Adipocyte (in vitro differentiated cells): ENCODE measurements around the gene DCDC2C.

ENCODE experiments used
- DNase-seq: peaks from one replicate; pipeline ENCODE4 v3.0.0-alpha.2; 2015; ENCODE audit warnings: low read depth
- H3K27me3 ChIP-seq: replicated peaks from 2 replicates; pipeline ENCODE4 v1.7.0; 2013; ENCODE audit warnings: mild to moderate bottlenecking, low read length, moderate library complexity; ENCODE audit not compliant: control insufficient read depth, insufficient read depth
- H3K36me3 ChIP-seq: 2 replicates; pipeline ENCODE4 v1.7.0; 2013; ENCODE audit warnings: low read length, mild to moderate bottlenecking, moderate library complexity; ENCODE audit not compliant: control insufficient read depth, insufficient read depth, severe bottlenecking
- H3K4me1 ChIP-seq: 2 replicates; pipeline ENCODE4 v1.7.0; 2013; ENCODE audit warnings: mild to moderate bottlenecking, low read length, moderate library complexity; ENCODE audit not compliant: control insufficient read depth, insufficient read depth
- H3K4me3 ChIP-seq: 2 replicates; pipeline ENCODE4 v1.7.0; 2013; ENCODE audit warnings: mild to moderate bottlenecking, low read length, moderate library complexity
- H3K9ac ChIP-seq: 2 replicates; pipeline ENCODE4 v1.7.0; 2013; ENCODE audit warnings: mild to moderate bottlenecking, low read length, moderate library complexity
- H3K9me3 ChIP-seq: 2 replicates; pipeline ENCODE4 v1.7.0; 2013; ENCODE audit warnings: mild to moderate bottlenecking, low read length, moderate library complexity; ENCODE audit not compliant: control insufficient read depth

The DCDC2C gene

DNA sequence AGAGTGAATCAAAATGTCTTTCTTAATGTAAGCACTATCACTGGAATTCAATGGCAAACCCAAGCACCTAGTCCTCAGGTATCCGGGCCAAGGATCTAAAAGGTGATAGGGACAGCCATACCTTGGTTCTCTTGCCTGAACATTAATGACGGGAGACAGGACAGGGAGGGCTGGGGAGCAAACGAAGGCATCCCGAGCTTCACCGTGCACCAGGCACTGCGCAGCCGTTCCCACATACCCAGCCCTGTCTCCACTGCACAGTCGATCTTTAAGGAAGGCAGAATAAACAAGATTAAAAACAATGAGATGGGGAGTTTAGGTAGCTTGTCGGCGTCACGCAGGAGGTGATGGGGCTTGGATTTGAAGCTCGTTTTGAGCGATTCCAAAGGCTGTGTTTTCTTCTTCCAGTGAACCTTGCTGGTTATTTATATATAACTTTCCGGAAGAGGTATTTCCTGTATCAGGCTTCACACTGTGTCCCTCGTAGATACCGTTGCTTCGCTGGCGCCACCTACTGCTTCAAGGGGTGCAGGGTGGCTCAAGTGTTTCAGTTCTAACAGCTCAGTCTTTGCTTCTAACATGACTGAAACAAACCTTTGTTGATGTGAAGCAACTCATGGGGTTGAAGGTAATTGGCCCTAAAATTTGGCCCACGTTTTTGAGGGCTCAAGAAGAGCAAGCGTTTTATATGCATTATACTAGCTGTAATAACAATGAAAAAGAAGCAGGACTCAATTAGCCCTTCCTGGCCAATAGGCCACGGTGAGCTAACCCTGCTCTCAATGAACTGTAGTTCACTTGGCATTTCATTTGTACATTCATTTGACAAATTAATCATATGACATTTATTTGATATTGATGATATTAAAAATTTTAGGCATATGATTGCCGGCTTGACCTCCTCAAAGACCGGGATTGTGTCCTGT is 77.4 kb downstream of the DCDC2C start:
- Histone ChIP-seq H3K4me3 (no peak overlapping the region), H3K4me1 (no peaks in the 10 kb centered on the region), H3K36me3 (no peaks in the 10 kb centered on the region), H3K9ac (no peak overlapping the region), H3K9me3 (no peaks in the 10 kb centered on the region), H3K27me3 (peaks cover 28% of the 10 kb centered on the region)
- DNase-seq, result peak; percentile 1

DNA sequence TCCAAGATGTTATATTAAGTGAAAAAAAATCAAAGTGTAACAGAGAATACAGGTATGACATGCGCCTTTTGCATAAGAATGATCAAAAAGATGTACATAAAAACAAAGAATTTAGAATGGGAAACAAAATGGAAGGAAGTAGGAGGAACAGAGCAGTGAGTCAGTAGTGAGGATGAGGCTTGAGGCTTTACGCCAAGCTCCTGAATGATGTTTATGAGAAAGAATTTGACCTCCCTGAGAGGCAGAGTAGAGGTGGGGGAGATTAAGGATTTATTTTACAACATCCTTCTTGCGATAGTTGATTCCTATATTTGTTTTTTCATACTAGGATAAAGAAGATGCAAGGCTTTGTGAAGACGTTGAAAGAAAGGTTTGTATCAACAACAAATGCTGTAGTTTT is 81.4 kb downstream of the DCDC2C start:
- Histone ChIP-seq H3K36me3 (no peaks in the 10 kb centered on the region), H3K9me3 (no peaks in the 10 kb centered on the region), H3K4me3 (no peak overlapping the region), H3K9ac (no peak overlapping the region), H3K4me1 (no peaks in the 10 kb centered on the region), H3K27me3 (peaks cover 9% of the 10 kb centered on the region)
- DNase-seq, result no peak

DNA sequence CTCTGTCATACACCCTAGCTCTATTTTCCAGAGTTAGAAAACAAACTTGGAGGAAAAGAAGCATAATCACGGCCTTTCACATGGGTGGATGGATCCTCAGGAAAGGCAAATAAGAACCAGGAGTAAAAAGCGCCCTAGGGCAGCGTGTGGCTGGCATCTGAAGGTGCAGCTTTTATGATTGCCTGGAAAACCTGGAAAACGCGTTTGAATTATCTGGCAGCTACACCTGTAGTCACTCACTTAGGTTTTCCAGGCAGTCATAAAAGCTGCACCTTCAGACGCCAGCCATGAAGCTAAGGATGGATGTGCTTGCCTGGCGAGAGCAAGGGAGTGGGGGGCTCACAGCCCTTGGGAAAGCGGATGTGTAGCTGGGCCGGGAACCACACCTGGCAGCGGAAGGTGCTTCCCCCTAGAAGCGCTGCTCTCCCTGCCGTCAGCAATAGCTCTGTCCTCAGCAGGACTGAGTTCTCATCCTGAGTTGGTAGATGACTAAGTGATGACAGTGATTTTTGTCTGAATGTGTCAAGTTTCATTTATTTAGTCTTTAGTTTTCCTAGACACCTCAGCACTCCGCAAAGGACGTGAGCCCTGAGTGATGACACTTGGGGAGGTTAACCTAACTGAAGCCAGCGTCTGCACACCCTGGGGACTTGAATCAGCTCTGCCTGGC is 82.0 kb downstream of the DCDC2C start:
- H3K4me1 ChIP-seq, result no peaks in the 10 kb centered on the region
- H3K9ac ChIP-seq, result no peak overlapping the region
- peaks cover 4% of the 10 kb centered on the region for H3K27me3 ChIP-seq
- no peaks in the 10 kb centered on the region for H3K36me3 ChIP-seq
- no peaks in the 10 kb centered on the region for H3K9me3 ChIP-seq
- no peak for DNase-seq
- H3K4me3 ChIP-seq, result no peak overlapping the region

DNA sequence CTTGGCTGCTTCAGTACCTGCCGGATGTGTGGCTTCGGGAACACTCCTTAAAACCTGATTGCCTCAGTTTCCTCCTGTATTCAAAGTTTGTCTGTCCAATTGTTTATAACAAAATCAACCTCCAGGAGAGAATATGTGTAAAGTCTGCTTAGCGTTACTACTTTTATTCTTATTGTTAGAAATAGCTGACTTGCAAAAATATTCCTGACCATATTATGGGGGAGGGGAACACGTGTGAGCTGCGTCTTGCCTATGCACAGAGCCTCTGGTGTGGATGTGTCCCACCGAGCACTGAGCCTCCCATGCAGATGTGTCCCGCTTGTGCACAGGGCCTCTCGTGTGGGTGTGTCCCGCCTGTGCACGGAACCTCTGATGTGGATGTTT is 82.5 kb downstream of the DCDC2C start:
- Histone ChIP-seq H3K27me3 (no peaks in the 10 kb centered on the region), H3K9ac (no peak overlapping the region), H3K36me3 (no peaks in the 10 kb centered on the region), H3K4me3 (no peak overlapping the region), H3K4me1 (no peaks in the 10 kb centered on the region), H3K9me3 (no peaks in the 10 kb centered on the region)
- DNase-seq, result no peak

DNA sequence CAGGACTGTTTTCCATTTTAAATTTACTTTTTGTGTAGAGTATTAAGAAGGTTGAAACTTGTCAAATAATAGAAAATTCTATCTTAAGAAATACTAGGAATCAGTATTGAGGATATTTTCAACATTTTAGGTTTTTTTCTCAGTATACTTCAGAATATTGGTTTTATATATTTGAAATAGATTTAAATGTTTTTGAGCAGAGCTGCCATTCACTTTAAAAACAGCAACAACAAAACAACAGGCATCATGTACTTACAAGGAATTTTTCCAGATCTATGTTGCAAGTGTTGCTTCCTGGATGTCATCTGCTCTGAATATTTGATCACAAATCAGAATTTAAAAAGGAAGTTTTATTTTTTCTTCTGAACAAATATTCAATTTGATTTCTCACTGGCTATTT is 84.4 kb downstream of the DCDC2C start:
- no peaks in the 10 kb centered on the region for H3K4me1 ChIP-seq
- no peaks in the 10 kb centered on the region for H3K27me3 ChIP-seq
- H3K36me3 ChIP-seq, result no peaks in the 10 kb centered on the region
- no peak overlapping the region for H3K4me3 ChIP-seq
- no peaks in the 10 kb centered on the region for H3K9me3 ChIP-seq
- DNase-seq, result no peak
- no peak overlapping the region for H3K9ac ChIP-seq

DNA sequence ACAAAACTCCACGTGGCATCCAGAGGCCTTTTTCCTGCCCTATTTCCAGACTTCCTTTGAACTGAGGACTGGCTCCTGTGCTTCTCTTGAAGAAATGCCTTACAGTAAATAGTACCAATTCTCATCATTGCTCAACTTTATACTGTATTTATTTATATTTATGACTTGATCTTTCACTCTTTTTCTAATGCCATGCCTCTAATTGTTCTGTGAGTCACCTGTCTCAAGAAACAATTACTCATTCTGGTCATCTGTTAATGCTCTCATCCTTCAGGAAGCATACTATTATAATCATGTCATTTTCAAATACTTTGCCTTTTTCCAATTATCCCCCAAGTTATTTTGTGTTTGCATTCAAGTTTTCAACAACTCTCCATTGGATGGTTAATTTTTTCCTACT is 85.9 kb downstream of the DCDC2C start:
- no peaks in the 10 kb centered on the region for H3K27me3 ChIP-seq
- no peaks in the 10 kb centered on the region for H3K36me3 ChIP-seq
- no peak overlapping the region for H3K4me3 ChIP-seq
- H3K9ac ChIP-seq, result no peak overlapping the region
- no peak for DNase-seq
- no peaks in the 10 kb centered on the region for H3K9me3 ChIP-seq
- no peaks in the 10 kb centered on the region for H3K4me1 ChIP-seq

DNA sequence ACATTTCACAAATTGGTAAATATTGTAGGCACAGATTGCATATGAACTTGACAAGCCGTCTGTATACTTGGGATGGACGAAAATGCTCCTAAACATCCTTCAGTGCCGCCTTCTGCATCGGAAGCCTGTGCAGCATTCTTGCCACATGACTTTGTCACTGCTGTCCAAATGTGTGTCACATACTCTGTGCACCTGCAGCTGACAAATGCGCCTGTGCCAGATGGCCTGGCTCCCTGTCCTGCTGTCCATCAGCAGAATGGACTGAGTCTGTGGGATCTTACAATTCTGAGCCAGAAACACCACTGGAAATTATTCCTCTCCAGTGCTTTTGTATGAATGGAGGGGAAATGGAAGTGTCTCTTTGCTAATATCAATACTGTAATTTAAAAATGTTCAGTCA is 89.9 kb downstream of the DCDC2C start:
- Histone ChIP-seq H3K36me3 (no peaks in the 10 kb centered on the region), H3K9ac (no peak overlapping the region), H3K9me3 (no peaks in the 10 kb centered on the region), H3K4me1 (no peaks in the 10 kb centered on the region), H3K4me3 (no peak overlapping the region), H3K27me3 (no peaks in the 10 kb centered on the region)
- no peak for DNase-seq

DNA sequence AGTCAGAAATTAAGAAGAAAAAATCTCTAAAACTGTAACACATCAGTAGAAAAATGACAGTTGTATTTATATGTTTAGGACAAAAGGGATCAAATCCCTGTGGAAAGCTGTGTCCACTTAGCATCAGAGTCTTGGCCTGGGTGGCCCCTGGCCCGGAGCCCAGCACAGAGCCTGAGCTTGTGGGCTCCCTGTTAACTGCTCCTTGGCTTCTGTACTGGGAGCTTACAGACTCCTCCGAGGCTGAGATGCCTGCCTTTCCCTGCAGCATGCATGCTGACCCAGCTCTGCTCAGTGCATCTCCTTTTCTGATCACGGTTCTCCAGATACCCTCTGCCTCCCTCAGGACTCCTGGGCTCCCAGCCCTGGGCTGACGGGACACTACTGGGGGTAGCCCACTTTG is 98.1 kb downstream of the DCDC2C start:
- no peak overlapping the region for H3K9ac ChIP-seq
- no peak overlapping the region for H3K4me3 ChIP-seq
- H3K9me3 ChIP-seq, result no peaks in the 10 kb centered on the region
- no peaks in the 10 kb centered on the region for H3K36me3 ChIP-seq
- H3K27me3 ChIP-seq, result peaks cover 10% of the 10 kb centered on the region
- DNase-seq, result no peak
- H3K4me1 ChIP-seq, result no peaks in the 10 kb centered on the region

DNA sequence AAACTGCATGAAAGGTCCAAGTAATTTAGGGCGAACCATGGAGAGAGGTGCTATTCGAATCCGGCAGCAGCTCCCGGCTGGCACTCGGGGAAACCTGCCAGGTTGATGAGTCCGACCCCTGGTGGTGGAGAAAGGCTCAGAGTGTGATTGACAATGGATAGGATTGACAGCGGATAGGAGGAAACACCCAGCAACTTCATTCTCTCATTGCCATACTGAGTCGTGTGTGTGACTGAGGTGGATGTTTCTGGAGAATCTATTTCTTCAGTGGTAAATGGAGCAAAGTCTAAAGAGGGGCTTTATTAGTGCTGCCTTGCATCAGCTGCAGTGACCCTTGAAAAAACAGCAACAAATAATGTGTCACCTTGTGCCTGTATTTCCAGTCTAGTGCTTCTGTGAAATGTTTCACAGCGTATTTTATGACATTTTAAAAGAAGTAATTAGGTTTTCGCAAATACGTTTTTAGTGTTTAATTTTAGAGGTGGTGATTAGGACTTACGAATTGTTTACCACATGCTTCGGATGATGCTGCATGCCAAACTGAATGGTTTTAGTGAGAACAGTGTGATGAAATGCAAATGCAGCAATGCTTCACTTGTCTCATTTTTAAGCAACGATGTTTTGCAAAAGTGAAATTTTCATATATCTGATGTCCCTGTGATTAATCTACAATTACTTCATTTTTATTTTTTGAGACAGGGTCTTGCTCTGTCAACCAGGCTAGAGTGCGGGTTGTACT is 102.0 kb downstream of the DCDC2C start:
- no peak for DNase-seq

DNA sequence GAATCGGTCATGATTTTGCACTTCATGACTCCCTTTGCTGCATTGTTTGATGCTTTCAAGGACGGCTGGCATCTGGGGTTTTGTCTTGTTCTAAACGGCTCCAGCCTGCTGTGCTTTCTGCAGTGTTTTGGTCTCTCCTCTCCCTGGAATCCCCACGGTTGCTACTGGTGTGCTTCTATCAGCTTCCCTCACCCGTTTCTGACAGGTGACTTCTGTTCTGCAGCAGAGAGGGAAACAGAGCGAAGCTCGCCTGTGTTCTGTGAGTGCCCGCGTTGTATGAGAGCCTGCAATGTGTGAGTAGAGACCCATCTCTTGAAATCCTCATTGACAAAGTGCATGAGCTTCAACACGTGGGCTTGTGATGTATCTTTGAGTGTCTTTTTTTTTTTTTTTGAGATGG is 102.8 kb downstream of the DCDC2C start:
- DNase-seq, result no peak
- peaks cover 10% of the 10 kb centered on the region for H3K27me3 ChIP-seq

More for the DNA sequence above, 102.0 kb downstream of the DCDC2C start:
- Histone ChIP-seq H3K4me1 (no peaks in the 10 kb centered on the region), H3K9me3 (no peaks in the 10 kb centered on the region), H3K9ac (no peak overlapping the region), H3K27me3 (peaks cover 10% of the 10 kb centered on the region), H3K4me3 (no peak overlapping the region), H3K36me3 (no peaks in the 10 kb centered on the region)

DNA sequence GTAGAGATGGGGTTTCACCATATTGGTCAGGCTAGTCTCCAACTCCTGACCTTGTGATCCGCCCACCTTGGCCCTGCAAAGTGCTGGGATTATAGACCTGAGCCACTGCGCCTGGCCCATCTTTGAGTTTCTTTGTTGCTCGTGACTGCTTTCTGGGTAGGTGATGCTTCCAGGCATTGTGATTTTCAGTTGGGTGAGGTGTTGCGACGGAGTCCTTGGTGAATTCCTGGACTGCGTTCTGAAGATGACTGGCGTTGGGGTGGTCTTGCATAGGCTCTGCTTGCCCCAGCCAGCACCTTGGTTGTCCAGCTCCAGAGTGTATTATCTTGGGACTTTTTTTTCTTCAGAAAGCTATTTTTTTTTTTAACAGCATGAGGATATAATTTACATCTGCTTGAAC is 103.4 kb downstream of the DCDC2C start:
- H3K9ac ChIP-seq, result no peak overlapping the region
- no peaks in the 10 kb centered on the region for H3K4me1 ChIP-seq
- no peaks in the 10 kb centered on the region for H3K9me3 ChIP-seq
- DNase-seq, result no peak
- H3K27me3 ChIP-seq, result peaks cover 10% of the 10 kb centered on the region
- no peaks in the 10 kb centered on the region for H3K36me3 ChIP-seq
- no peak overlapping the region for H3K4me3 ChIP-seq

More for the DNA sequence above, 102.8 kb downstream of the DCDC2C start:
- H3K4me3 ChIP-seq, result no peak overlapping the region
- H3K36me3 ChIP-seq, result no peaks in the 10 kb centered on the region
- H3K9me3 ChIP-seq, result no peaks in the 10 kb centered on the region
- H3K9ac ChIP-seq, result no peak overlapping the region
- H3K4me1 ChIP-seq, result no peaks in the 10 kb centered on the region
